8988T (cell line): ENCODE measurements around the gene LNPEP.

Experiments
- DNase-seq: peaks from one replicate; pipeline ENCODE4 v3.0.0; 2011

The LNPEP gene

DNA sequence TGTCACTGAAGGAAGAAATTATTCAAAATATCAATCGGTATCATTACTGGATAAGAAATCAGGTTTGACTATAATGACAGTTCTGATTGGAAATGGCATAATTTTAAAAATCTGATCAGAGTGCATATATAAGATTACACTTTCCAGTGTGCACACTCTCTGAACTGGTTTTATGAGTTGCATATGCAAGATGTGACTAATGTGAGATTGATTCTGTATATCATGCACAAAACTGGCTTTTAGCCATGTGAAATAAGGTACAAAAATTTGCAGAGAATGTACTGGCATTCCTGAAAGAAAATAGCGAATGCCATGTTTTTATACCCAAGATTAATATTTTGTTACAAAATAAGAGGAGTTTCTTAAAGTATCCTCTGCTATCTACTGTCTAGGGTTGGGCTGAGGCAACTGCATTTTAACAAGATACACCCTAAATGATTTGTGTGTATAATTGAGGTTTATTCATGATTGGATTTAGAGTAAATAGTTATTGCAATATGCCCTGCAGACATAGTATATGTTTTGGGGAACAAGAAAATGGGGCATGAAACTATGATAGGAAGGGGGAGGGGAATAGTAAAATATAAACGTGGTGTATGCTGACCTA is 70.7 kb downstream of the LNPEP start:
- DNase-seq: no peak

DNA sequence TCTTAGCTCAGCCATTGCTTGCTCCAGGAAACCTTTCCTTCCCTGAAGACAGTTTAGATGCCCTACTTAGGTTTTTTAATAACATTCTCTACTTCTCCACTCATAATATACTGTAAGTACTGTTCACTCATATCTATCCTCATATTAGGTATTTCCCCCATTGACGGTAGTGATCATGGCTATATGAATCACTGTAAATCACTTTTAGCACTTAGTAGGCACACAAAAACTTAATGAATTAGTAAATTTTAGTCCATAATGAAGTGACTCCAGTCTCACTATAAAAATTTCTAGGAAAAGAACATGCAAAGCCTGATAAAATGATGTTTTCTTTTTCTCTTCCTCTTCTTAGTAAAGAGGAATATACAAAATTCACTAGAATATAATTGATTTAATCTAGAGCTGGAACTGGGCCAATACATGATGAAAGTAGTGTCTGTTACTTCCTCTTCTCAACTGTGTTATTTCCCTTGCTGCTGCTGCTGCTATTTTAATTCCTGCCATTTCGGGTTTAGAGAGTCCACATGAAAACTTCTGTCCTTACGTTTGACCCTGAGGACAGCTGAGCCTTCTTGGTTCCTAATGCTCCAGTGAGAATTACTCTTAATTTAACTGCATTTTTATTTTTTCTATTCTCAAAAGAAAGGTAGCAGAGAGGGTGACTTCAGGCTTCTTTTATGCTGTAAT is 73.5 kb downstream of the LNPEP start:
- DNase-seq: no peak

DNA sequence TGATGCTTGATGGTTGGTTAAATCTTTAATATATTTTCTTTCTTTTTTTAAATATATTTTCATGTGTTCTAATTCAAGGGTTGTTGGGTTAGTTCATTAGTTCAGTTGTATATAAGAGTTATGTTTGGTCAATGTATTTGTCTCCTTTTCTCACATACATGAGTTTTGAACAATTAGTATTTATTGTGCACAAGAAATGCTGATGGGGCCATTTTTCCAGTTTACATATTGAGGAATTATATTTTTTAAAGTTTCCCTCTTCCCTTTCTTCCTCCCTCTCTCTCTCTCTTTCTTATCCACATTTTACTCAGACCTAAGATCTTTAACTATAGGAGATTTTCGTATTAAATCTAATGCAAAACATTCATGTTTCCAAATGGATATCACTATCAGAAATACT is 74.0 kb downstream of the LNPEP start:
- DNase-seq: no peak

DNA sequence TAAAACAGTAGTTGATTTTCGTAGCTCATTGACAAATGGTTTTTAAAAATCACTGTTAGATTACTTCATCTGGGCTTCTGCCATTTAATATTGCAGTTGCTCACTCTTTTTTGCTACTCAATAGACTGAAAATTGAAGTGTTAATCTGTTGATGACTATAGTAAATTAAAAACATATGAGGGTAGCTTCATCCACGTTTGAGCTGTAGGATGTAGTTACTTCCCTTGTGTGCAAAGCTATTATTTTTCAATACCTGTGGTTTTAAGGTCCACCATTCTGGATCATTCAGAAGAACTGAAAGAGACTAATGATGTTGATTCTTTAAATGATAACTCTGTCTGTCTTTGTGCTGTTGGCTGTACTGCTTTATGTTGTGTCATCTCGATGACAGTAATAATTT is 74.7 kb downstream of the LNPEP start:
- DNase-seq: no peak

DNA sequence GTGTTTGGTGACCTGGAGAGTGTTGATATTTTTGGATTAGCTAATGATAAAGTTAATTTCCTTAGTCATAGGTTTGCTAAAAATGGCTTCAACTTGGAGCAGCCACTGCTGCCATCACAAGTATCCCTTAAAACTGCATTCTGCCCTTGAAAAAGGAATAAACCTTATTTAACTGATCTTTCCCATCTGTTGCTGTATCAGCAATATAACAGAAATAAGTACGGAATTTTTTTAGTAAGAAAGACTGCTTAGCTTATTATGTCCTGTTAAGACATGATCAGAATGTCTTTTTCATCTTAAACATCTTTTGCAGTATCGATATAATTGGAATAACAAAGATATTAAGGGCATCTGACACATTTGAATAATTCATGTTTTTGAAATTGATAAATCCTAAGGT is 75.7 kb downstream of the LNPEP start:
- DNase-seq: no peak

DNA sequence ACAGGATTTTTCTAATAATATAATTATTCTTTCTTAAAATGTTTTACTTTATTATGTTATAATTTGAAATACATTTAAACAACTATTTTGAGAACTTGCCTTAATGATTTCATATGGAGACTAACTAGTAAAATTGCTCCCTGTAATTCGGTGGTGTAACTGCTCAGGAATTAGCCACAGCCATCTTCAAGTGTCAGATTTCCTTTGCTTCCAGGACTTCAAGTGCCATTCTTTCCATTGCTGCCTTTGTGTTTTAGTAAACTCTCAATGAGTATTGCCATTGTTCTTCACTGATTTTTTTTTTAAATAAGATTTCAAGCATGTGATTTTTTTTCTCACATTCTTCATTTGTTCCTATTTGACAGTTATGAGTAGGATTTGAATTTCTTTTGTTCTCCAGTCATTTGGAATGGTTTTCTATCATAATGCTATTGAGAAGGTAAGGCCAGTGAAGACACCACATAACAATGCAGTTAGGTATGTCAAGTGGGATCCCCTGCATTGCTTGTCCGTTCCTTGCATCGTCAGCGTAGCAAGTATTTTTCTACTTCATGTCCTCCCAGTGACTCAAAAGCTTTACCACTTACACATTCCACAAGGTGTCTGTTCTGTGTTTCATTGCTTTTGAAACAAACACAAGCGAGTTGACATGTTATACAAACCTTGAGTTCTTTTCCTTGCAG is 83.7 kb downstream of the LNPEP start:
- no peak for DNase-seq

DNA sequence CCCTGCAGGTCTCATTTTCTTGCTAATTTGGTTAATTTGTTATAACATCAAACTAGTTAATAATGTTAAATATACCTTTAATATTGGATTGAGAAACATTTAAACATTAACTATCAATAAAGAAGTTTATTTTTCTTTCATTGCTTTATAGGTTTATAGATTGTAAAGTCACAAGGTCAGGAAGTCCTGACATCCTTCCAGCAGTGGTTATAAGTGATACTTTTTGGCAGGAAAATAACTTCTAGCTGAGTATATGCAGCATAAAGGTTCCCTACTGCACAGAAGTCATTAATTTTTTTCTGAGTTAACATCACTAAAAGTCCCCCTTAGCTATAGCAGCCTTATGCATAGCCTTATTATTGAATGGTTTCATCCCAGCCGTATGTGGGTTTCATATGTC is 85.5 kb downstream of the LNPEP start:
- no peak for DNase-seq

DNA sequence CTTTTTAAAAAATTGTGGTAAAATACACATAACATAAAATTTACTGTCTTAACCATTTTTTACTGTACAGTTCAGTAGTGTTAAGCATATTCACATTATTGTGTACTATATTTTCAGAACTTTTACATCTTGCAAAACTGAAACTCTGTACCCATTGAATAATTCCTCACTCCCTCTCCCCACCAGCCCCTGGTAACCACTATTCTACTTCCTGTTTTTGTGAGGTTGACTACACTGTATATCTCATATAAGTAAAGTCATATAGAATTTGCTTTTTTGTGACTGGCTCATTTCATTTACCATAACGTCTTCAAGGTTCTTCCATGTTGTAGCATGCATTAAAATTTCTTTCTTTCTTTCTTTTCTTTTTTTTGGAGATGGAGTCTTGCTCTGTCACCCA is 87.0 kb downstream of the LNPEP start:
- DNase-seq: no peak

DNA sequence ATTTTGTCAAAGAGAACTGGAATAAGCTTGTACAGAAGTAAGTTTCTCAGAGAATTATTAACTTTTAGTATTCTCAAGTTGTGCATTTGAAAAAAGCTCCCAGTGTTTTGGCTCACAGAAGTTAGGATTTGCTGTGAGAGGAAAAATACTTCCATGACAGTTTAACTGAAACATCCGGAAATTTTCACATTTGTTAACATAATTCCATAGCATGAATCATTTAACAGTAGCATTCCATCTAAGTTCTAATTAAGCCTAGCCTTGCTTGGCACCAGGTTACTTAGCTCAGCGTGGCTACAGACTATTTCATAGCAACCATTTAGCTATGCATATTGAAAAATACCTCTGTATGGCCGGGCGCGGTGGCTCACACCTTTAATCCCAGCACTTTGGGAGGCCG is 90.8 kb downstream of the LNPEP start:
- DNase-seq: no peak

DNA sequence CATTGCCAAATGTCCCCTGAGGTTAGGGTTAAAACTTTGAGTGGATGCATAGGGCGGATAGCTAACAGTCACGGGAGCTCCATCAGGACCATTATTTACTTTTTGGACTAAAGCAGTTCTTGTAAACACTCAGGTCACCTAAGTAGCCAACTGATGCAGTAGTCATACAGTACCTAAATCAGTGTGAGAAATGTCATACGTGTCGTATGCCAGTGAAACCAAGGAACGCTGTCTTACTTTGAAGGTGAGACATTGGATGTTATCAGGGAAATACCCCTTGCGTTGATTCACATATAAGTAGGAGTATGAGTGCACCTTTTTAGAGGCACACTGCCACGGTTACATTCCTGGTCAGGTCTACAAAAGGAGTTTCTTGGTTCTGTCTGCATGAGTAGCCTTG is 101.9 kb downstream of the LNPEP start:
- DNase-seq: no peak

DNA sequence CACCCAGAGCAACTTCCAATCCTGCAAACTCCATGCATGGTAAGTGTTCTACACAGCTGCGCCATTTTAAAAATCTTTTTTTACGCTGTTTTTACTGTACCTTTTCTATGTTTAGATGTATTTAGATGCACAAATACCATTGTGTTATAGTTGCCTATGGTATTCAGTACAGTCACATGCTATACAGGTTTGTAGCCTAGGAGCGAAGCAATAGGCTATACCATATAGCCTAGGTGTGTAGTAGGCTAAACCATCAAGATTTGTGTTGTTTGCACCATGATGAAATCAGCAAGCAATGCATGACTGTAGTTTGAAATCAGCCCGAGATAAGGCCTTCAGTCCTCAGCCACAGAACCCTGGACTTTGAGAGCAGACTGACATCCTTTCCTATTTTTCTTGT is 105.4 kb downstream of the LNPEP start:
- DNase-seq: no peak

DNA sequence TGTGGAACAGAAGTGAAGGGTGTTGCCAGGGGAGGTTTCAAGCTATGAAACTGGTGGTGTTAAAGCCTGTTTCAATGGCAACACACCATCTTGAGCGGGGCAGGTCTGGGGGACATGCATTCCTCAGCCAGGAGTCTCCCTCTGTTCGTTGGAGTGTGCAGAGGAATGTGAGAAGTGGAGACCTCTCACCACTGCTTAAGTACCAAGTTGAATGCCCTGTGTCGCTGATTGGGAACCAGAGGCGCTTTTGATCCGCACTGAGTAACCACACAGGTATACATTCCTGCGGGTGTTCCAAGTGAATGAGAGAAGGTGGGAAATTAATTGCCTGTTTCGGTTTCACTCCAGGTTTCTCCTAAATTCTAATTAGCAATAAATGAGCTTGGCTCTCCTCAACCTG is 107.1 kb downstream of the LNPEP start:
- no peak for DNase-seq

DNA sequence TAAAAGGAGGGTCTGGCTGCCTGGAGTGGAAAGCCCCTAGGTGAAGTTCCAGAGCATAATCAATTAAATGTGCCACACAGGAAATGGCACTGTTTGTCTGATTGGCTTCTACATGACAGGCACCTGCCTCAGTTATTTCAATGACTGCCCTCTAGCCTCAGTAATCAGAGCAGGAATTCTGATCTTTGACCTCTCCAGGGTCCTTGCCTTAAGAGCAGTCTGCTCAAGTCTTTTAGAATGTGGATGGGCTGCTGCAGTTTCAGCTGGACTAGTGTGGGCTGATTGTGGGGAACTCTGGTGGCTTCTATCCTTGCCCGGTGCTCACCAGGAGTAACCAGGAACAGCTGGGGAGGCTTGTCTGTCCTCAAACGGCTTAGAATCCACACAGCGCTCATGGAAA is 107.6 kb downstream of the LNPEP start:
- DNase-seq: no peak

DNA sequence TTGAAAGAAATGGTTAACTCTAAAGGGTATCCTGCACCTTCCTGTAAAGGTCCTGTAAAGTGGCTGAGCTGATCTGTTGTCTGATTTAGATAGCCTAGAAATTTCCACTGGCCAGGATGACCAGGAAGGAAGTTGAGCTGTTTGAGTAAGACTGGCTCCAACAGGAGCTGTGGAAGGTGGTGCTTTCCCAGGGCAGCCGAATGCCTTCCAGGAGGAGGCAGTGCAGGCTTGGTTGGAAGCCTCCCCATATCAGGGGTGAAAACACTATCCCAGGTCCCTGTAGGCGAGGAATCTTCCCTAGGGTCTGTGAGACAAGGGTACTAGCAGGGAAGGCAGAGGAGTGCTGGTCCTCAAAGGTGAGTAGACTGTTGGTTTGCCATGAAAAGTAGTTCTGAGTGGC is 108.2 kb downstream of the LNPEP start:
- no peak for DNase-seq

DNA sequence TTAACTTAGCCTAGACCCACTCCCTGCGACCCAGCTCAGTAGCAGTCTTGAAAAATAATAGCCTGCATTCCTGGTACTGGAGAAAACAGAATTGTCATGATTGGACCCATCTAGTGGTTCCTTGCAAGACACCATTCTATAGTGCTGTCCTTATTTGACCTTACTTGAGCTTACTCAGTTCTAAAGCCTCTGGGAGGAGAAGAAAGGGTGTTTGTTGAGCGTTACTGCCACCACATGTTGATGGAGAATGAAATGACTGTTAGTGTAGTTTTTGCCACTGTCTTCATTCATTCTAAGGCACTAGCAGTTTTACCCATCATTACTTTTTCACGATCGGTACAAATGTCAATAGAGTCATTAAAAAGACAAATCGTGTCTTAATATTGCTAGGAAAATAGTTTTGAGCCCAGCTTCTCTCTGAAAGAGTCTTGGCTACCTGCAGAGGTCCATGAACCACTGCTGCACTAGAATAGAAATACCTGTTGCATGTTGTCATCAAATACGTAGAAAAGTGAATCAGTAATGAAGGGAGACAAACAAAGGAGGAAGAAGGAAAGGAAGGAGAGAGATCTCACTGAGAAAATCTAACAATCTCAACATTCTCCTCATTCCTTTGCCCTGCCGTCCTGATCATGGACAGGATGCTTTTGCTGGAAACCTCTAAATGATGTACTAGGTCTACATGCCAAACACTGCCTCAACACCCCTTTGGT is 110.5 kb downstream of the LNPEP start:
- no peak for DNase-seq

DNA sequence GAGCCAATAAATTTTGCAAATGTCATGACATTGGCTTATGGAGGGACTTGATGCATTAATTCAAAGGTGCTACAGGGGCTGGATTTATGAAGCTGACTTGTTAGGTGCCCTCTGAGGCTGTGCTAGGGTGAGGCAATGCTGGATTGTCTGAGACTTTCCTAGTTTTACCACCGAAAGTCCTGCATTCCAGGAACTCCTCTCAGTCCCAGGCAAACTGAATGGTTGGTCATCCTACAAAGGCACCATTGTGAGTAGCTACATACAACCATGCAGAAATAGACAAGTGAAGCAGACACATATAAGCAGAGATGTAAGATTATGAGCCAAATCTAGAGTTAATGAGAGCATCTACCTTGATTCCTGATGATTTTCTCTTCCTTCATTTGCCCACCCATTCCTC is 111.2 kb downstream of the LNPEP start:
- no peak for DNase-seq

DNA sequence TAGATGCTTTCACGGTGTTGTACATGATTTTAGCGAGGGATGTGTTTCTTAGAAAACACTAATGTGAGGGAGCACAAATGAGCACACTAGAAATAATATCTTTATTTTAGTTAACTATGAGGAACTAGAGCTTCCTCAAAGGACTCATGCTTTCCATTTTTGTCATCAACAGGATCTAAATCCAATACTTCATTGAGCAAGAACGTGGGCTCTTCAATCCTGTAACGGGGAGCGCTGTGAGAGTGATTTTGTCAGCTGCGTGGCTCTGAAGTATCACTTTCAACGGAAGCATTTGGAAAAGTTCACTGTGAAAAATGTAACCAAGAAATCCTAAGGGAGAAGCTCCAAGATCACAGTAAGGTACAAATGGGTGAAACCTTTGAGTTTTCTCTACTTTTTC is 113.3 kb downstream of the LNPEP start:
- DNase-seq: no peak

DNA sequence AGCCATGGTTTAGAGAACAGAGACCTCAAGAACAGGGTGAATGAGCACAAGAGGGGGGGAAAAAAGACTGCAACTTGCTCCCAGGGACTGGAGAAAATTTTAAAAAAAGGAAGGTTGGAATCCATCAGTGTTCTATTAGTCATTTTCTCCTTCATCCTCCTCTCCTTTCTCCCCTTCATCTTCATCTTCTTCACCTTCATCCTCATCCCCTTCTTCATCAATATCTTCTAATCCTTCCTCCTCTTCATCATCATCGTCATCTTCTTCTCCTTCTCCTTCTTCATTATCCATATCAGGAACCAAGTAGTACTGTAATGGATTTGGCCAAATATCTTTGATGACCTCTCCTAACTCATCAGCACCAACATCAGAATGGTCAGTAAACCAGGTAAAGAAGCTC is 120.4 kb downstream of the LNPEP start:
- DNase-seq: no peak

DNA sequence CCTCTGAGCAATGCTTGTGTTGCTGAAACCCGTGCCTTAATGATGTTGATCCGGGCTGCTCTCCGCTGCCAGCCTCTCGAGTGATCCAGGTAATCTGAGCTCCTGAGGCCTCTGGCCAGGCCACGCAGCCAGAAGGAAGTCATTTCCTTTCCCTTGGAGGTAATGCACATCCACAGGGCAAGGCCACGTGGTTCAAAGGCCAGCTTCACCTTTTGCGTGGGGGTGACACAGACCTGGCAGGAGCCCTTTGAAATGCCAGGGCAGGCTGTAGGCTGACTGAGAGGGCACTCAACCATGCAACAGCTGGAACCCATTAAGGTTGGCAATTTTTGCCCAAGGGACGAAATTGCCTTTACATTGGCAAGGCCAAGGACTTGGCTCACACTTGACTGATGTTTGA is 126.2 kb downstream of the LNPEP start:
- no peak for DNase-seq

DNA sequence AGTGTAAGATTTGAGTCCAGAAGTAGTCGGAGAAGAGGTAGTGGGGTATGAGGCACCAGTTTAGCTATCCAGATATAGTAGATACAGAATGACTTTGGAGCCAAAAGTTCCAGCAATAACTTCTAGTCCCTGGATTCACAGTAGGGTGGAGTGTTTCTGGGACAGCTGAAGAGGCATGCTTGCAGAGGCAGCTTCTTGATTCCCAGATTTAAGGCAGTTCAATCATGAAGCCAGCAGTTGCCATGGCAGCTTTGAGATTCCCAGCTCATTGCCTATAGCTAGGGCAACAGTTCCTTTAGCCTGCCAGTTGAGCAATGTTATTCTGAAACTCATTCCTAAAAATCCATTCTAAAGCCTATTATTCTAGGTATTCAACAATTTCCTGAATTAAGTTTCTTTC is 127.4 kb downstream of the LNPEP start:
- DNase-seq: no peak

DNA sequence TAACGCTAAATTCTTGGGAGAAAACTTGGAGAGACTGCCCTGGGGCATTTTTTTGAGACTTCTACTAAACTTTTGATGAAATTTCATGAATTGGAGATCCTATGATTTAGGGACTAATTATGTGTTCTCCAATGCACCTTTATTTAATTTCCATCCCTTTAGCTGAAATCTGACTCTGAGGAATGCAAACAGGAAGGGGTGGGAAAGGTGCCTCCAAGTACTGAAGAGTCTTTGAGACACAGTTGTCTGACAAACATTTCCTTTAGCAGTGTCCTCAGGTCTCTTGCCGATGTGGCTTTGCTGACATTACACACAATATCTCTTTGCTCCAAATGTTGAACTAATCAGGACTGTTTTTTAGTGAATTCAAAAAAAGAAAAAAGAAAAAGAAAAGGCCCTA is 129.6 kb downstream of the LNPEP start:
- no peak for DNase-seq

DNA sequence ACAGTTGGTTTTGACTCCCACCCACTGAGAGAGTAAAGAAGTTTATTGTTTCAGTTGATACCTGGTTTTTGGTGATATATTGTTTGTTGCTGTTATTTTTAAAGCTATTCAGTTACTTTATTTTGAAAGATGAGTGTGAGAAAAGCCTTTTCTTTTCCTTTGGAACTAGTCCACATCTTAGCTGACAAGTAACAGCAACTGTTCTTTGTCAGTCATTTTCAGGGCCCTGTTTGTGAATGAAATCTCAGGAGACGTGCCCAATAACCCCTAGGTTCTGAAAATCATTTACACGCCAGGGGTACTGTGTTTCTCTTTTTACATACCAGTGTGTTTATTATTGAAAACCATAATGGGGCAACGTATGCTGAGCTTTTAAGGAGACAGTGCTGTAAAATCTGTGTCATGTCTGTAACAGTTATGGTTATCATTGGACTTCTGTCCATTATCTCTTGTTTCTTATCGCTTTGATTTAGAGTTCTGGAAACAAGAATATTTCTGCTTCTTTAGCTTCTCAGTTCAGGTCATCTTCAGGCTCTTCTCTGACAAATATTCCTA is 131.5 kb downstream of the LNPEP start:
- no peak for DNase-seq

DNA sequence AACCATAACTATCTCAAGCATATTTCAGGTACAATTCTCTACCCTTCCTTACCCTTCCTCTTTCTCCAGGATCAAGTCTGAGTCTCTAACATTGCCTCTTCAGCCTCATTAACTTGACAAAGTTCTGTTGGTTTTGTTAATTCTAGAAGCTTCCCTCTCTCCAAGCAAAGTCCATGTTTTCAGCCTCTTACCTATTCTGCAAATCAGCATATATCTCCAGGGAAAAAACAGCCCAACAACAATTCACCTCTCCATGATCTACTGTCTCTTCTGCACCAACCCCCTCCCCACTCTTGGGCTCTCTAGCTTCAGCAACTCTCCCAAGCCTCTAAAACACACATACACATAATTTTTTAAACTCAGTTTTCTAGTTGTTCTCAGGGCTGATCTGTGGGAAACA is 134.4 kb downstream of the LNPEP start:
- DNase-seq: no peak

DNA sequence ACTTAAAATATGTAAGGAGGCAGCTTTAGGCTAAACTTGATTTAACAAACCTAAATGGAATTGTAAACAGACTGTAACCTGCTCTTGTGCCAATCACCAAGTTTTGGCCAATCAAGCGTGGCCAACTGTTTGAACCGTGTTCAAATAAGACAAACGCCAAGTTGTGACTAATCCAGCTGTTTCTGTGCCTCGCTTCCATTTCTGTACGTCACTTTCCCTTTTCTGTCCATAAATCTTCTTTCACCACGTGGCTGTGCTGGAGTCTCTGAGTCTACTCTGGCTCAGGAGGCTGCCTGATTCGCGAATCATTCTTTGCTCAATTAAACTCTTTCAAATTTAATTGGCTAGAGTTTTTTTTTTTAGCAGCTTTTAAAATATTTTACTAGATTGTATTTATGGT is 135.2 kb downstream of the LNPEP start:
- DNase-seq: no peak
